Medulla oblongata (tissue), 1 donor: Measurements from ENCODE around the gene PIK3CD.
A peak's percentile ranks its signal among the peaks of the same experiment; 100 is the strongest.
"Not testable (repeated sequence)": the region's sequence is repeated elsewhere in the genome, so short reads cannot be mapped to it uniquely, and the experiment has no call there.

ENCODE experiments used
- DNase-seq: peaks from one replicate; pipeline ENCODE4 v3.0.0-alpha.2; 2015; ENCODE audit errors: extremely low spot score

PIK3CD gene

GRCh38 chr1:9621032-9621431, 30.5 kb upstream of the PIK3CD start:
- DNase-seq, result no peak

DNA sequence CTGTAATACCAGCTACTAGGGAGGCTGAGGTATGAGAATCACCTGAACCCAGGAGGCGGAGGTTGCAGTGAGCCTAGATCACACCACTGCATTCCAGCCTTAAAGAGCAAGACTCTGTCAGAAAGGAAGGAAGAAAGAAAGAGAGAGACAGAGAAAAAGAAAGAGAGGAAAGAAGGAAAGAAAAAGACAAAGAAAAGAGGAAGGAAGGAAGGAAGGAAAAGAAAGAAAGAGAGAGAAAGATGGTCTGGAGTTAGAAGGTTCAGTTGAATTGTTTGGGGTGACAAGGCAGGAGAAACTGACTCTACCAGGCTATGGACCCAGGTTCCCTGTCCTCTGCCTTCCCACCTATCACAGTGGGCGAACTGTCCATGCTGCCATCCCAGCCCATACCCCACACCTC, 27.4 kb upstream of the PIK3CD start:
- no peak for DNase-seq

DNA sequence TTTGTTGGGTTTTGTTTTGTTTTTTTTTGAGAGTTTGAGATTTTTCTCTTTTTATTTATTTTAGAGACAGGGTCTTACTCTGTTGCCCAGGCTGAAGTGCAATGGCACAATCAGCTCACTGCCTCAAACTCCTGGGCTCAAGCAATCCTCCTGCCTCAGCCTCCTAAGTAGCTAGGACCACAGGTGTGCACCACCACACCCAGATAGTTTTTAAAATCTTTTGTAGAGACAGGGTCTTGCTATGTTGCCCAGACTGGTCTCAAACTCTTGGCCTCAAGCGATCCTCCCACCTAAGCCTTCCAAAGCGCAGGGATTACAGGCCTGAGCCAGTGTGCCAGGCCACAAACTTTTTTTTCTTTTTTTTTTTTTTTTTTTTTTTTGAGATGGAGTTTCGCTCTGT, 26.5 kb upstream of the PIK3CD start:
- not testable (repeated sequence) for DNase-seq

DNA sequence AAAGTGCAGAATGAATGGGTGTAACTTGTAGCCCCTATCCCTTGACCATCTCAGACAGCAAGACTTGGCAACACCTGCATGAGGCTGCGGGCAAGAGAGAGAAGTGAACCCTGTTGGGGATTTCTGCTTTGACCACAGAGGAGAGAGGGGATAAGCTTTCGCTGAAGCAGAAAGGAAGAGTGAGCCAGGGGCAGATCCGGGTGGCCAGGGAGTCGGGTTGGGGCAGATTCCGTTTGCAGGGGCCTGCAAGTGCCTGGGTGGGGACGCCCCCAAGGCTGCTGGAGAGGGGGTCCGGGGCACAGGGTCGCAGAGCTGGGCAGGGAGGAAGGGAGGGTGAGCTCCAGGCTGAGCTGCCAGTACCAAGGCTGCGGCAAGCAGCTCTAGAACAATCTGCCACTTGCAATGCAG, 25.3 kb upstream of the PIK3CD start:
- no peak for DNase-seq

GRCh38 chr1:9628541-9629444, 22.7 kb upstream of the PIK3CD start:
- DNase-seq, result no peak

DNA sequence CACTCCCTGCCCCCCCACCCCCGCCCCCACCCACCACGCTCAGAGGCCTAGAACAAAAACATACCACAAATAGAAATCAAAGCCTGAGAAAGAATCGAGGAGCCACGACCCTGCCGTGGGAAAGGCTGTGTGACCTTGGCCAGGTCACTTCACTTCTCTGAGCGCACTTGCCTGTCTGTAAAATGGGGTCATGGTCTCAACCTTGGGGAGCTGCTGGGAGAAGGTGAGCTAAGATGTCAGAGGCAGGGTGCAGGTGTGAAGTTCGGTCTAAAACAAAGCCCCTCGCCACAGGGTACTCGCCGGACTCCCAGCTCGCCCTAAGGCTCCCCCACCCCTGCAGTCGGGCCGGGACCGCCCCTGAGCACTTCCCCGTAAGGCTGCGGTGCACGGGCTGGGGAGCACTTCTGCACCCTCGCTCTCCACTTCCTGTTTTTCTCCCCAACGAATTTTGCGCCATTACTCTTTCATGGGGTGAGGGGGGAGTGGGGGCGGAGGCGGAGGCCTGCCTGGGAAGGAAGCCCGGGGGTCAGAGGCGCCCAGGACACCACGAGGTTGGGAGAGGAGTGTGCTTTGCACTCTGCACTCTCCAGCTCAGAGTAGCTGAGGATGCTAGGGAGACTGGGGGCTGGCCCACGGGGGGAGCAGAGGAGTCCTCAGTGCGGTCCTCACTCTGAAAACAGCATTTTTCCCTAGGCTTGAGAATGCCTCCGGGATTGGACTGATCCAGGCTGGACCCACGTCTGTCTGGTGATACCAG, 21.9 kb upstream of the PIK3CD start:
- peak; percentile 64 for DNase-seq

- no peak for DNase-seq
Observed at GRCh38 chr1:9630331-9631111, 21.0 kb upstream of the PIK3CD start.

DNA sequence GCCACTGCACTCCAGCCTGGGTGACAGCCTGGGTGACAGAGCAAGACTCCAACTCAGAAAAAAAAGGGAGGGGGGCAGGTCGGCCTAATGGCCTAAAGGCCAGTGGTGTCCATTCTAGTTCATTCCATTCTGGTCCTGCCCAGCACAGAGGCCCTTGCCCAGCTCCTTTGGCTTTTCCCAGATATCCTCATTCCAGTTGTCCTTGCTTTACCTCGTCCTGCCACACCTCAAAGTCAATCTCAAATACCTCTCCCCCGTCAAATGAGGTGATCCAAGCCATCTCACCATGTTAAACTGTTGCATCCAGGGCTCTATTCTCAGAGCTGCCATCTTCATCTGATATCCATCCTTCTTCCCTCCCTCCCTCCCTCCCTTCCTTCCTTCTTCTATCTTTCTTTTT, 19.9 kb upstream of the PIK3CD start:
- no peak for DNase-seq

- DNase-seq, result no peak
Observed at GRCh38 chr1:9633493-9633892, 18.0 kb upstream of the PIK3CD start.

- no peak for DNase-seq
Observed at GRCh38 chr1:9634582-9634981, 16.9 kb upstream of the PIK3CD start.

DNA sequence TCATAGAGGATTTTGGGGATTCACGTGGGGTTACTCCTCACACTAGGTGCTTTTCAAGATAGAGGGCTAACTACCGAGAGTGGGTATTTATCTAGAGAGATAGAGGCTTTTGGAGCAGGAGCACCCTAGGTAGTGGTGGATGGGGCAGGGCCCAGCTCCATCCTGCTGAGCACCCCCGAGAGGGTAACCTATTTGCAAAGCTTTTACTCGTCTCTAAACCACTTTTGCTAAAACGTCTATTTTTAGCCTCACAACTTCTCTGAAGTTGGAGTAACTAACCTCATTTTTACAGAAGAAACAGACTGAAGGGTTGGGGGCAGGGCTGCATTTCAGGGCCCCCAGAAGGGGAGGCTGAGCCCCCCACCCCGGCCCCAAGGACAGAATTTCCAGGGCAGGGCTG, 12.3 kb upstream of the PIK3CD start:
- DNase-seq, result no peak

GRCh38 chr1:9643351-9644256, 7.9 kb upstream of the PIK3CD start:
- DNase-seq, result no peak

- no peak for DNase-seq
Observed at GRCh38 chr1:9646037-9646436, 5.5 kb upstream of the PIK3CD start.

GRCh38 chr1:9648171-9648570, 3.4 kb upstream of the PIK3CD start:
- no peak for DNase-seq

- DNase-seq, result no peak
Observed at GRCh38 chr1:9649769-9650168, 1.8 kb upstream of the PIK3CD start.

DNA sequence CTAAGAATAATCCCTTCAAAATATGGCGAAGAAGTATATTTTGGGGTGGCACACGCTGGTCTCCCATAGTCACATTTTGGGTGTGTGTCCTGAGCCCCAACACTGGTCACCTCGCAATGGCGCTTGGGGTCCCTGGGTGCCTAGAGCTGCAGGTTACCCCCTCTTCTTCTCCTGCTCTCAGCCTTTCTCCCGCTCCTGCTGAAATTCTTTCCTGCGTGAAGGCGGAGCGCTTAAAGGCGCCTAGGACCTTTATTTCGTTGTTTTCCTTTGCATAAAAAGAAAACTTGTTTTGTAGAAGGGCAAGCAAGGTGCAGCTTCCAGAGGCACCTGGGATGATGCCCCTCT, 339 bp upstream of the PIK3CD start:
- DNase-seq, result no peak

GRCh38 chr1:9652379-9653209, 1.1 kb downstream of the PIK3CD start:
- no peak for DNase-seq

- no peak for DNase-seq
Observed at GRCh38 chr1:9653210-9653490, 1.6 kb downstream of the PIK3CD start.

GRCh38 chr1:9653491-9654050, 2.0 kb downstream of the PIK3CD start:
- peak; percentile 23 for DNase-seq
